H1 (cell line): ENCODE data around the gene CDK13. TPM values are rescaled to one million over a fixed set of nuclear protein-coding genes. Genes with fewer than 3 reads are reported as not detected.

Experiments
- CTCF ChIA-PET: fragments of 300-600 bp; sonication (Branson Sonifier 250); formaldehyde crosslinking; loops from one replicate; lab custom pipeline; 2021; ENCODE audit not compliant: partially characterized antibody; lab: Charles Lee
- POLR2A ChIA-PET: fragments of 300-600 bp; sonication (Branson Sonifier 250); formaldehyde crosslinking; loops from one replicate; lab custom pipeline; 2021; ENCODE audit warnings: inconsistent platforms; ENCODE audit not compliant: partially characterized antibody; lab: Charles Lee
- DNase-seq, 2 experiments: peaks; one replicate each; pipeline versions ENCODE4 v3.0.0 to v3.0.0-alpha.2; 2010 to 2022; ENCODE audit warnings: low spot score in 2 of 2, low read depth in 1 of 2, mixed read lengths in 1 of 2
- FAIRE-seq: peaks from 2 replicates; lab custom pipeline; 2011; peaks lifted over from hg19 to GRCh38; lab: Jason Lieb, UNC
- H2AFZ ChIP-seq: 2 replicates; pipeline ENCODE4 v1.8.1; 2012; ENCODE audit warnings: low read length, inconsistent platforms
- H2AK5ac ChIP-seq: 2 replicates; pipeline ENCODE4 v1.6.1; 2013; ENCODE audit warnings: low read depth, low read length
- H2BK120ac ChIP-seq: replicated peaks from 2 replicates; pipeline ENCODE3; 2013; ENCODE audit warnings: low read depth, low read length, inconsistent platforms
- H2BK12ac ChIP-seq: 2 replicates; pipeline ENCODE4 v1.6.1; 2013; ENCODE audit warnings: low read depth, low read length
- H2BK15ac ChIP-seq: 2 replicates; pipeline ENCODE4 v1.6.1; 2013; ENCODE audit warnings: low read length
- H2BK20ac ChIP-seq: 2 replicates; pipeline ENCODE4 v1.6.1; 2013; ENCODE audit warnings: low read length
- H2BK5ac ChIP-seq: 2 replicates; pipeline ENCODE4 v1.6.1; 2013; ENCODE audit warnings: low read depth, low read length
- H3K14ac ChIP-seq: 2 replicates; pipeline ENCODE4 v1.6.1; 2013; ENCODE audit warnings: inconsistent platforms; ENCODE audit not compliant: insufficient read length
- H3K18ac ChIP-seq: 2 replicates; pipeline ENCODE4 v1.6.1; 2013; ENCODE audit warnings: low read length; ENCODE audit errors: extremely low read depth
- H3K23ac ChIP-seq: 2 replicates; pipeline ENCODE4 v1.6.1; 2013; ENCODE audit warnings: inconsistent platforms; ENCODE audit not compliant: insufficient read length
- H3K23me2 ChIP-seq: 2 replicates; pipeline ENCODE4 v1.6.1; 2013; ENCODE audit warnings: low read depth, low read length
- H3K27ac ChIP-seq: 2 replicates; pipeline ENCODE4 v1.6.1; 2011; ENCODE audit warnings: low read depth, low read length, inconsistent platforms
- H3K27me3 ChIP-seq, 4 experiments: replicated peaks in 1 of 4; 1 replicate in 1 of 4; 2 replicates in 3 of 4; pipeline versions ENCODE4 v1.6.1 to v1.8.1; 2011 to 2013; ENCODE audit warnings: low read length in 3 of 4, mild to moderate bottlenecking in 3 of 4, inconsistent platforms in 2 of 4, mixed read lengths in 2 of 4, moderate library complexity in 1 of 4; ENCODE audit not compliant: control insufficient read depth in 3 of 4, insufficient read depth in 3 of 4; ENCODE audit errors: extremely low read depth in 1 of 4
- H3K36me3 ChIP-seq, 4 experiments: 2 replicates each; pipeline versions ENCODE4 v1.6.1 to v1.8.1; 2011 to 2013; ENCODE audit warnings: mild to moderate bottlenecking in 4 of 4, low read length in 3 of 4, moderate library complexity in 2 of 4, control low read depth in 1 of 4, inconsistent platforms in 1 of 4; ENCODE audit not compliant: insufficient read depth in 4 of 4, control insufficient read depth in 2 of 4
- H3K4ac ChIP-seq: replicated peaks from 2 replicates; pipeline ENCODE3; 2013; ENCODE audit warnings: low read length, low read depth, mixed read lengths, inconsistent platforms; ENCODE audit not compliant: insufficient read length
- H3K4me1 ChIP-seq, 4 experiments: replicated peaks in 1 of 4; 1 replicate in 1 of 4; 2 replicates in 3 of 4; pipeline versions ENCODE4 v1.6.1 to v1.8.1; 2011 to 2013; ENCODE audit warnings: low read length in 3 of 4, inconsistent platforms in 2 of 4, mixed read lengths in 1 of 4; ENCODE audit not compliant: insufficient read depth in 4 of 4, control insufficient read depth in 3 of 4
- H3K4me2 ChIP-seq, 2 experiments: 2 replicates each; pipeline versions ENCODE4 v1.6.1 to v1.8.1; 2011 to 2013; ENCODE audit warnings: low read depth in 2 of 2, low read length in 2 of 2, control low read depth in 1 of 2, inconsistent platforms in 1 of 2, mild to moderate bottlenecking in 1 of 2; ENCODE audit not compliant: insufficient read depth in 1 of 2
- H3K4me3 ChIP-seq, 4 experiments: fragments of 200-600, 300-600 bp in 1 of 4; sonication (generic), shearing (Covaris generic), sonication (Bioruptor Twin) in 1 of 4; 2 replicates each; pipeline versions ENCODE4 v1.5.1 to v1.8.1; 2011 to 2016; ENCODE audit warnings: low read length in 4 of 4, low read depth in 3 of 4, control low read depth in 2 of 4, inconsistent platforms in 2 of 4, mild to moderate bottlenecking in 2 of 4, mixed read lengths in 1 of 4, moderate library complexity in 1 of 4; ENCODE audit not compliant: insufficient read depth in 2 of 4; ENCODE audit errors: extremely low read depth in 1 of 4
- H3K56ac ChIP-seq: replicated peaks from 2 replicates; pipeline ENCODE3; 2013; ENCODE audit warnings: low read depth, mild to moderate bottlenecking, mixed read lengths, low read length, inconsistent platforms; ENCODE audit not compliant: insufficient read length
- H3K79me1 ChIP-seq: 2 replicates; pipeline ENCODE4 v1.6.1; 2013; ENCODE audit warnings: low read depth, low read length, control low read depth
- H3K79me2 ChIP-seq, 2 experiments: 2 replicates each; pipeline versions ENCODE4 v1.6.1 to v1.8.1; 2012 to 2013; ENCODE audit warnings: low read length in 2 of 2, mild to moderate bottlenecking in 2 of 2, inconsistent platforms in 1 of 2; ENCODE audit not compliant: insufficient read depth in 2 of 2, control insufficient read depth in 1 of 2
- H3K9ac ChIP-seq, 4 experiments: replicated peaks in 1 of 4; 1 replicate in 1 of 4; 2 replicates in 3 of 4; pipeline versions ENCODE4 v1.6.1 to v1.8.1; 2011 to 2013; ENCODE audit warnings: low read depth in 3 of 4, low read length in 3 of 4, control low read depth in 2 of 4, mild to moderate bottlenecking in 2 of 4, moderate library complexity in 2 of 4, inconsistent platforms in 1 of 4; ENCODE audit errors: extremely low read depth in 1 of 4
- H3K9me3 ChIP-seq, 2 experiments: 2 replicates each; pipeline versions ENCODE4 v1.6.1 to v1.8.1; 2012 to 2013; ENCODE audit warnings: mild to moderate bottlenecking in 2 of 2, moderate library complexity in 2 of 2, control low read depth in 1 of 2, inconsistent platforms in 1 of 2, low read depth in 1 of 2, low read length in 1 of 2, mixed read lengths in 1 of 2; ENCODE audit not compliant: insufficient read depth in 2 of 2
- H4K20me1 ChIP-seq, 2 experiments: replicated peaks in 1 of 2; 2 replicates each; pipeline versions ENCODE3 to v1.8.1; 2011 to 2013; ENCODE audit warnings: inconsistent platforms in 2 of 2, low read length in 2 of 2, mild to moderate bottlenecking in 1 of 2; ENCODE audit not compliant: insufficient read depth in 2 of 2, control insufficient read depth in 1 of 2
- H4K5ac ChIP-seq: 2 replicates; pipeline ENCODE4 v1.6.1; 2013; ENCODE audit warnings: low read length, low read depth, mixed read lengths, inconsistent platforms; ENCODE audit not compliant: insufficient read length
- H4K8ac ChIP-seq: 2 replicates; pipeline ENCODE4 v1.8.0; 2013; ENCODE audit warnings: mild to moderate bottlenecking, moderate library complexity, low read length, inconsistent platforms; ENCODE audit not compliant: insufficient read depth; ENCODE audit errors: extremely low read depth
- H4K91ac ChIP-seq: replicated peaks from 2 replicates; pipeline ENCODE3; 2013; ENCODE audit warnings: low read length, mixed read lengths, inconsistent platforms; ENCODE audit not compliant: insufficient read length
- NRF1 ChIP-seq: IDR thresholded peaks from 2 replicates; pipeline ENCODE4 v1.6.1; 2011; ENCODE audit warnings: mild to moderate bottlenecking, low read depth, low read length, improper control_type of control experiment
- PHF8 ChIP-seq: fragments of 200-600 bp; sonication (generic); conservative IDR thresholded peaks from 2 replicates; pipeline ENCODE4 v1.7.1; 2012; ENCODE audit warnings: low read depth, mild to moderate bottlenecking, inconsistent platforms, low read length, moderate library complexity
- POLR2A ChIP-seq, 2 experiments: IDR thresholded peaks; 1 replicate in 1 of 2; 2 replicates in 1 of 2; pipeline ENCODE4 v1.6.1; 2011; ENCODE audit warnings: low read depth in 2 of 2, low read length in 2 of 2, mild to moderate bottlenecking in 2 of 2; ENCODE audit errors: control extremely low read depth in 1 of 2
- RNF2 ChIP-seq: fragments of 200-900, 300-1000 bp; sonication (generic); IDR thresholded peaks from 2 replicates; pipeline ENCODE4 v1.7.1; 2016; ENCODE audit warnings: borderline replicate concordance, low read depth, mild to moderate bottlenecking, antibody characterized with exemption, low read length; ENCODE audit not compliant: poor library complexity, severe bottlenecking; ENCODE audit errors: missing control alignments
- WGBS, 2 experiments: shearing (Covaris generic) in 1 of 2; methylation state at CpG; one replicate each; pipeline versions ENCODE4 v1.1.6 to v1.1.7; 2013 to 2015; ENCODE audit warnings: low lambda C conversion rate in 2 of 2, mixed read lengths in 2 of 2, inconsistent platforms in 1 of 2, low coverage in 1 of 2, missing lambda C conversion rate in 1 of 2; ENCODE audit not compliant: insufficient replicate concordance in 2 of 2, insufficient coverage in 1 of 2, insufficient read length in 1 of 2; ENCODE audit errors: extremely low coverage in 1 of 2, missing lambda C conversion rate in 1 of 2; 5-methylcytosine and 5-hydroxymethylcytosine counted together
- polyA plus RNA-seq, 7 experiments: library from polyadenylated mRNA; depleted of rRNA in 3 of 7; stranded (reverse) in 5 of 7; unstranded in 2 of 7; fragments of >200 nt in 5 of 7; fragments of 200-250 nt in 2 of 7; gene quantifications; 1 replicate in 5 of 7; 2 replicates in 1 of 7; 4 replicates in 1 of 7; pipeline versions ENCODE4 v1.2.1 to v1.2.3, GENCODE V29; 2011 to 2013; ENCODE audit warnings: missing spikeins in 2 of 7, mixed read lengths in 2 of 7
- total RNA-seq: library from RNA; stranded (reverse); fragmentation: NEBNext Ultra II Directional; extraction: Animal tissue kit (Norgen Biotek cat#: 25700); gene quantifications from 2 replicates; pipeline ENCODE4 v1.2.1, GENCODE V29; 2021

CDK13 gene
- total and polyA plus RNA-seq, 2 of the 8 experiments (the other 6 are each of a cell fraction or from before 2014, with no cell fraction given): 22.6 to 49.5 TPM

- Histone ChIP-seq H3K79me1 (no peaks in the 10 kb centered on the region), H3K27ac (no peak overlapping the region), H2BK20ac (no peak overlapping the region), H3K23me2 (no peaks in the 10 kb centered on the region), H2BK12ac (no peak overlapping the region), H4K5ac (no peak overlapping the region), H2BK15ac (no peak overlapping the region), H3K56ac (no peak overlapping the region), H4K20me1 (no peaks in the 10 kb centered on the region), H4K91ac (no peak overlapping the region), H4K8ac (no peak overlapping the region), H2AK5ac (no peak overlapping the region), H3K9me3 (no peaks in the 10 kb centered on the region), H3K27me3 (no peaks in the 10 kb centered on the region), H3K36me3 (no peaks in the 10 kb centered on the region), H2BK5ac (no peak overlapping the region), H3K23ac (no peak overlapping the region), H3K9ac (no peak overlapping the region), H3K4me2 (no peak overlapping the region), H2AFZ (no peak overlapping the region), H3K4me3 (no peak overlapping the region), H3K18ac (no peak overlapping the region), H3K4me1 (peaks cover 0 to 10% (median 0%) of the 10 kb centered on the region in 4 experiments; a peak in 1 of 7 replicates), H2BK120ac (no peak overlapping the region), H3K79me2 (no peaks in the 10 kb centered on the region), H3K4ac (no peak overlapping the region), H3K14ac (no peak overlapping the region)
- DNase-seq (no peak), FAIRE-seq (no peak)
- TF ChIP-seq POLR2A (IDR thresholded peaks at IDR 0.05; ENCODE audit: control extremely low read depth in 1 of 2, low read depth in 2 of 2, low read length in 2 of 2) (no peak), PHF8 (no peak), NRF1 (no peak), RNF2 (no peak)
- ChIA-PET CTCF (interaction anchor here (1.0 to 1.3 kb wide), 2 partner anchors 10 to 129 kb away, joined by 3 to 4 read pairs; no protein-coding TSS in a partner anchor), POLR2A (no interaction called here)
- 89% methylated on average over 1 of the region's 1 CpG; no CpG with 5 or more reads in 1 of the 2 experiments for WGBS, 2 experiments
Observed at GRCh38 chr7:39923091-39923490, 27.0 kb upstream of the CDK13 start.
